HEK293T (cell line): ENCODE results near the gene TSPAN9.

Source experiments
- CTCF ChIA-PET: fragments of 350-600 bp; formaldehyde crosslinking; extraction: SDS; loops from one replicate; lab custom pipeline; 2021; ENCODE audit warnings: antibody characterized with exemption, inconsistent platforms; lab: Yijun Ruan, JAX
- POLR2A ChIA-PET: fragments of 350-600 bp; formaldehyde crosslinking; extraction: SDS; loops from one replicate; lab custom pipeline; 2020; ENCODE audit warnings: antibody characterized with exemption, inconsistent platforms; lab: Yijun Ruan, JAX
- DNase-seq: peaks from one replicate; pipeline ENCODE4 v3.0.0; 2012; ENCODE audit warnings: mixed read lengths; ENCODE audit errors: extremely low spot score
- ARNT ChIP-seq: fragments of 450-650 bp; IDR thresholded peaks from 2 replicates; pipeline ENCODE4 v1.6.1; 2017; ENCODE audit warnings: mild to moderate bottlenecking
- BHLHE40 ChIP-seq: fragments of 450-650 bp; IDR thresholded peaks from 2 replicates; pipeline ENCODE4 v1.6.1; 2016; ENCODE audit warnings: mild to moderate bottlenecking, moderate library complexity, borderline replicate concordance
- CTBP1 ChIP-seq: fragments of 450-650 bp; IDR thresholded peaks from 2 replicates; pipeline ENCODE4 v1.6.1; 2016; ENCODE audit warnings: borderline replicate concordance
- ELF4 ChIP-seq: fragments of 450-650 bp; IDR thresholded peaks from 2 replicates; pipeline ENCODE4 v1.6.1; 2017; ENCODE audit warnings: antibody characterized with exemption
- FOXA1 ChIP-seq: fragments of 450-650 bp; IDR thresholded peaks from 2 replicates; pipeline ENCODE4 v1.6.1; 2016; ENCODE audit warnings: mild to moderate bottlenecking
- FOXK2 ChIP-seq: fragments of 450-650 bp; IDR thresholded peaks from 2 replicates; pipeline ENCODE4 v1.6.1; 2016; ENCODE audit warnings: mild to moderate bottlenecking
- FOXM1 ChIP-seq: fragments of 450-650 bp; IDR thresholded peaks from 2 replicates; pipeline ENCODE4 v1.6.1; 2017; ENCODE audit warnings: mild to moderate bottlenecking, borderline replicate concordance
- HDGF ChIP-seq: fragments of 450-650 bp; IDR thresholded peaks from 2 replicates; pipeline ENCODE4 v1.6.1; 2017; ENCODE audit warnings: antibody characterized with exemption, borderline replicate concordance
- L3MBTL2 ChIP-seq: fragments of 450-650 bp; conservative IDR thresholded peaks from 2 replicates; pipeline ENCODE4 v1.6.1; 2016; ENCODE audit warnings: mild to moderate bottlenecking
- LEF1 ChIP-seq: fragments of 450-650 bp; IDR thresholded peaks from 2 replicates; pipeline ENCODE4 v1.6.1; 2017; ENCODE audit warnings: mild to moderate bottlenecking, borderline replicate concordance
- NFRKB ChIP-seq: fragments of 450-650 bp; IDR thresholded peaks from 2 replicates; pipeline ENCODE4 v1.6.1; 2016; ENCODE audit warnings: mild to moderate bottlenecking, moderate library complexity
- PKNOX1 ChIP-seq: fragments of 450-650 bp; IDR thresholded peaks from 2 replicates; pipeline ENCODE4 v1.6.1; 2016
- SP1 ChIP-seq: fragments of 450-650 bp; IDR thresholded peaks from 2 replicates; pipeline ENCODE4 v1.6.1; 2017
- SUZ12 ChIP-seq: fragments of 450-650 bp; IDR thresholded peaks from 2 replicates; pipeline ENCODE4 v1.6.1; 2016; ENCODE audit warnings: mild to moderate bottlenecking
- TARDBP ChIP-seq: fragments of 450-650 bp; IDR thresholded peaks from 2 replicates; pipeline ENCODE4 v1.6.1; 2016
- ZNF384 ChIP-seq: fragments of 450-650 bp; IDR thresholded peaks from 2 replicates; pipeline ENCODE4 v1.6.1; 2016

The TSPAN9 gene

GRCh38 chr12:3250576-3250975 lies 173.4 kb downstream of the TSPAN9 start:
- TF ChIP-seq ZNF384 (no peak), HDGF (no peak), BHLHE40 (no peak), L3MBTL2 (no peak), FOXM1 (no peak), CTBP1 (no peak), NFRKB (no peak), ELF4 (no peak), FOXK2 (no peak), LEF1 (no peak), SP1 (no peak), TARDBP (no peak), SUZ12 (no peak), ARNT (no peak), FOXA1 (no peak), PKNOX1 (no peak)
- DNase-seq = no peak
- POLR2A ChIA-PET = no interaction called here
- CTCF ChIA-PET = no interaction called here

GRCh38 chr12:3251067-3251466 lies 173.9 kb downstream of the TSPAN9 start:
- TF ChIP-seq FOXK2 (no peak), FOXA1 (no peak), LEF1 (no peak), FOXM1 (no peak), SUZ12 (no peak), TARDBP (no peak), ZNF384 (no peak), CTBP1 (no peak), ARNT (no peak), PKNOX1 (no peak), BHLHE40 (no peak), ELF4 (no peak), L3MBTL2 (no peak), NFRKB (no peak)
- POLR2A ChIA-PET = no interaction called here
- no peak for DNase-seq
- CTCF ChIA-PET = no interaction called here

GRCh38 chr12:3251691-3252090 lies 174.5 kb downstream of the TSPAN9 start:
- ChIA-PET POLR2A (no interaction called here), CTCF (no interaction called here)
- TF ChIP-seq TARDBP (no peak), NFRKB (no peak), L3MBTL2 (no peak), HDGF (no peak), SUZ12 (no peak), ZNF384 (no peak), FOXA1 (no peak), ELF4 (no peak), PKNOX1 (no peak), FOXM1 (no peak), FOXK2 (no peak), SP1 (no peak)
- DNase-seq = no peak

GRCh38 chr12:3252450-3252891 lies 175.3 kb downstream of the TSPAN9 start:
- ChIA-PET POLR2A (no interaction called here), CTCF (no interaction called here)
- no peak for DNase-seq
- no peak for TF ChIP-seq SUZ12
- TF ChIP-seq TARDBP = no peak
- TF ChIP-seq ZNF384 = no peak
- no peak for TF ChIP-seq BHLHE40
- no peak for TF ChIP-seq ELF4
- no peak for TF ChIP-seq HDGF
- TF ChIP-seq L3MBTL2 = no peak
- TF ChIP-seq SP1 = no peak
- no peak for TF ChIP-seq PKNOX1
- no peak for TF ChIP-seq CTBP1
- TF ChIP-seq LEF1 = no peak
- TF ChIP-seq ARNT = no peak

- ChIA-PET POLR2A (no interaction called here), CTCF (no interaction called here)
- TF ChIP-seq ZNF384 (no peak), FOXA1 (no peak), BHLHE40 (no peak), ARNT (no peak), TARDBP (no peak), FOXM1 (no peak), CTBP1 (no peak), L3MBTL2 (no peak)
- no peak for DNase-seq
Measured at GRCh38 chr12:3253682-3254275, 176.6 kb downstream of the TSPAN9 start.
